T-helper 17 cell (primary cell): Measurements from ENCODE around the gene SLC7A14. TPM values are rescaled to one million over a fixed set of nuclear protein-coding genes. Genes with fewer than 3 reads are reported as not detected.

Experiments used
- ATAC-seq: fragments of 150-1000 bp; cut with Tn5 transposase; 2 replicates; pipeline ENCODE4 v1.10.0; 2021; ENCODE audit warnings: mild to moderate bottlenecking, moderate library complexity
- DNase-seq, 3 donors: peaks; one replicate each; pipeline versions ENCODE4 v3.0.0 to v3.0.0-alpha.2; 2020 to 2021
- H3K9me3 ChIP-seq: one replicate; pipeline ENCODE4 v1.7.0; 2013; ENCODE audit warnings: low read length, mild to moderate bottlenecking; ENCODE audit not compliant: control insufficient read depth, poor library complexity, severe bottlenecking
- H3K27ac Mint-ChIP-seq: one replicate; pipeline ENCODE4 v1.8.0; 2022; ENCODE audit warnings: mild to moderate bottlenecking, moderate library complexity, mixed read lengths
- H3K27me3 Mint-ChIP-seq: one replicate; pipeline ENCODE4 v1.8.0; 2022; ENCODE audit warnings: mixed read lengths
- H3K36me3 Mint-ChIP-seq: one replicate; pipeline ENCODE4 v1.8.0; 2022; ENCODE audit warnings: low read depth, mixed read lengths
- H3K4me1 Mint-ChIP-seq: one replicate; pipeline ENCODE4 v1.8.0; 2022; ENCODE audit warnings: mild to moderate bottlenecking, mixed read lengths
- H3K4me3 Mint-ChIP-seq: one replicate; pipeline ENCODE4 v1.8.0; 2022; ENCODE audit warnings: mild to moderate bottlenecking, moderate library complexity, mixed read lengths
- total RNA-seq, 4 donors: library from RNA in 2 of 4; stranded (reverse) in 2 of 4; gene quantifications; one replicate each; pipeline ENCODE4 v1.2.3 and lab custom pipeline; 2022 to 2026

SLC7A14 gene
- total RNA-seq, 2 donors from 2014 or later = not detected

- peaks cover 6% of the 10 kb centered on the region for H3K27me3 Mint-ChIP-seq
- peaks cover 13% of the 10 kb centered on the region for H3K4me1 Mint-ChIP-seq
Measured at GRCh38 chr3:170428095-170428494, 157.8 kb downstream of the SLC7A14 start.

GRCh38 chr3:170426240-170426797, 159.6 kb downstream of the SLC7A14 start:
- H3K36me3 Mint-ChIP-seq = no peaks in the 10 kb centered on the region
- no peaks in the 10 kb centered on the region for H3K9me3 ChIP-seq
- H3K27ac Mint-ChIP-seq = no peak overlapping the region
- H3K27me3 Mint-ChIP-seq = peaks cover 14% of the 10 kb centered on the region
- no peak overlapping the region for H3K4me3 Mint-ChIP-seq
- no peak for DNase-seq
- no peak for ATAC-seq
- H3K4me1 Mint-ChIP-seq = peaks cover 15% of the 10 kb centered on the region

More at GRCh38 chr3:170428095-170428494, 157.8 kb downstream of the SLC7A14 start:
- no peak for DNase-seq
- no peaks in the 10 kb centered on the region for H3K36me3 Mint-ChIP-seq
- ATAC-seq = no peak
- no peak overlapping the region for H3K4me3 Mint-ChIP-seq
- no peak overlapping the region for H3K27ac Mint-ChIP-seq
- no peaks in the 10 kb centered on the region for H3K9me3 ChIP-seq

GRCh38 chr3:170425491-170426239, 160.2 kb downstream of the SLC7A14 start:
- H3K27me3 Mint-ChIP-seq = peaks cover 21% of the 10 kb centered on the region
- peaks cover 16% of the 10 kb centered on the region for H3K4me1 Mint-ChIP-seq
- no peak for DNase-seq
- ATAC-seq = no peak
- H3K4me3 Mint-ChIP-seq = no peak overlapping the region
- H3K9me3 ChIP-seq = no peaks in the 10 kb centered on the region
- H3K27ac Mint-ChIP-seq = no peak overlapping the region
- no peaks in the 10 kb centered on the region for H3K36me3 Mint-ChIP-seq

GRCh38 chr3:170424879-170425278, 161.0 kb downstream of the SLC7A14 start:
- ATAC-seq = no peak
- H3K4me3 Mint-ChIP-seq = no peak overlapping the region
- H3K4me1 Mint-ChIP-seq = peaks cover 20% of the 10 kb centered on the region
- DNase-seq = no peak
- H3K27ac Mint-ChIP-seq = no peak overlapping the region
- no peaks in the 10 kb centered on the region for H3K9me3 ChIP-seq
- no peaks in the 10 kb centered on the region for H3K36me3 Mint-ChIP-seq
- peaks cover 29% of the 10 kb centered on the region for H3K27me3 Mint-ChIP-seq

GRCh38 chr3:170423001-170423615, 162.8 kb downstream of the SLC7A14 start:
- peaks cover 3% of the 10 kb centered on the region for H3K36me3 Mint-ChIP-seq

GRCh38 chr3:170421758-170422157, 164.1 kb downstream of the SLC7A14 start:
- Mint-ChIP-seq H3K27ac (no peak overlapping the region), H3K4me3 (no peak overlapping the region), H3K4me1 (peaks cover 16% of the 10 kb centered on the region), H3K36me3 (peaks cover 5% of the 10 kb centered on the region), H3K27me3 (peaks cover 55% of the 10 kb centered on the region)
- no peaks in the 10 kb centered on the region for H3K9me3 ChIP-seq
- no peak for ATAC-seq
- no peak for DNase-seq

More at GRCh38 chr3:170423001-170423615, 162.8 kb downstream of the SLC7A14 start:
- H3K27ac Mint-ChIP-seq = no peak overlapping the region
- DNase-seq = no peak
- no peak overlapping the region for H3K4me3 Mint-ChIP-seq
- no peak for ATAC-seq
- H3K9me3 ChIP-seq = no peaks in the 10 kb centered on the region
- H3K4me1 Mint-ChIP-seq = peaks cover 16% of the 10 kb centered on the region
- H3K27me3 Mint-ChIP-seq = peaks cover 43% of the 10 kb centered on the region

- DNase-seq = no peak
- H3K9me3 ChIP-seq = no peaks in the 10 kb centered on the region
- peaks cover 5% of the 10 kb centered on the region for H3K36me3 Mint-ChIP-seq
- H3K27me3 Mint-ChIP-seq = peaks cover 55% of the 10 kb centered on the region
- no peak for ATAC-seq
- H3K4me3 Mint-ChIP-seq = no peak overlapping the region
- no peak overlapping the region for H3K27ac Mint-ChIP-seq
- H3K4me1 Mint-ChIP-seq = peaks cover 16% of the 10 kb centered on the region
Measured at GRCh38 chr3:170421111-170421641, 164.7 kb downstream of the SLC7A14 start.

GRCh38 chr3:170420307-170420821, 165.5 kb downstream of the SLC7A14 start:
- Mint-ChIP-seq H3K27ac (no peak overlapping the region), H3K4me3 (peak overlapping the region; percentile 78), H3K4me1 (peaks cover 14% of the 10 kb centered on the region), H3K27me3 (peaks cover 60% of the 10 kb centered on the region), H3K36me3 (peaks cover 5% of the 10 kb centered on the region)
- DNase-seq (no peak), ATAC-seq (no peak)
- no peaks in the 10 kb centered on the region for H3K9me3 ChIP-seq

- H3K4me3 Mint-ChIP-seq = peak overlapping the region; percentile 72
- peaks cover 5% of the 10 kb centered on the region for H3K36me3 Mint-ChIP-seq
- peaks cover 14% of the 10 kb centered on the region for H3K4me1 Mint-ChIP-seq
- H3K27ac Mint-ChIP-seq = no peak overlapping the region
- DNase-seq (no peak), ATAC-seq (no peak)
- H3K9me3 ChIP-seq = no peaks in the 10 kb centered on the region
- peaks cover 59% of the 10 kb centered on the region for H3K27me3 Mint-ChIP-seq
Measured at GRCh38 chr3:170419557-170420087, 166.3 kb downstream of the SLC7A14 start.

- DNase-seq (no peak), ATAC-seq (no peak)
- Mint-ChIP-seq H3K36me3 (peaks cover 5% of the 10 kb centered on the region), H3K27me3 (peaks cover 54% of the 10 kb centered on the region), H3K4me1 (peaks cover 14% of the 10 kb centered on the region), H3K27ac (no peak within 1 kb of the TSS), H3K4me3 (peak within 1 kb of the TSS; percentile 91)
- H3K9me3 ChIP-seq = no peaks in the 10 kb centered on the region
Measured at GRCh38 chr3:170418422-170419398, 167.2 kb downstream of the SLC7A14 start, which contains the start of gene CLDN11. Gene CLDN11 (plus strand): TSS chr3:170418868. CDS start chr3:170419067, 199 bp downstream.

GRCh38 chr3:170417090-170417489, 168.8 kb downstream of the SLC7A14 start:
- Mint-ChIP-seq H3K4me3 (no peak overlapping the region), H3K4me1 (peaks cover 14% of the 10 kb centered on the region), H3K36me3 (peaks cover 5% of the 10 kb centered on the region), H3K27ac (no peak overlapping the region), H3K27me3 (peaks cover 54% of the 10 kb centered on the region)
- DNase-seq = no peak
- no peak for ATAC-seq
- H3K9me3 ChIP-seq = no peaks in the 10 kb centered on the region

GRCh38 chr3:170414202-170414663, 171.6 kb downstream of the SLC7A14 start:
- no peaks in the 10 kb centered on the region for H3K9me3 ChIP-seq
- DNase-seq = no peak
- Mint-ChIP-seq H3K27ac (no peak overlapping the region), H3K27me3 (peaks cover 25% of the 10 kb centered on the region), H3K36me3 (peaks cover 5% of the 10 kb centered on the region), H3K4me3 (no peak overlapping the region), H3K4me1 (peaks cover 6% of the 10 kb centered on the region)
- ATAC-seq = peak; percentile 78
